Astrocyte (in vitro differentiated cells and primary cell): Measurements from ENCODE around the gene PTPRZ1. TPM values are rescaled to one million over a fixed set of nuclear protein-coding genes. Genes with fewer than 3 reads are reported as not detected.

Experiments
- DNase-seq: peaks from one replicate; pipeline ENCODE4 v3.0.0-alpha.2; 2010; ENCODE audit warnings: low read depth
- FAIRE-seq: peaks from 2 replicates; lab custom pipeline; 2011; peaks lifted over from hg19 to GRCh38; lab: Jason Lieb, UNC
- H2AFZ ChIP-seq: 2 replicates; pipeline ENCODE4 v1.6.0; 2012; ENCODE audit warnings: low read depth, low read length, inconsistent platforms
- H3K27ac ChIP-seq: 2 replicates; pipeline ENCODE4 v1.5.1; 2011; ENCODE audit warnings: low read depth, low read length, inconsistent platforms
- H3K27me3 ChIP-seq: 2 replicates; pipeline ENCODE4 v1.6.0; 2011; ENCODE audit warnings: low read length, inconsistent platforms; ENCODE audit not compliant: insufficient read depth
- H3K36me3 ChIP-seq: 2 replicates; pipeline ENCODE4 v1.5.1; 2011; ENCODE audit warnings: low read length, inconsistent platforms; ENCODE audit not compliant: insufficient read depth
- H3K4me1 ChIP-seq: 2 replicates; pipeline ENCODE4 v1.5.1; 2011; ENCODE audit warnings: low read length, inconsistent platforms; ENCODE audit not compliant: insufficient read depth
- H3K4me2 ChIP-seq: 2 replicates; pipeline ENCODE4 v1.6.0; 2012; ENCODE audit warnings: low read length, inconsistent platforms
- H3K4me3 ChIP-seq: 2 replicates; pipeline ENCODE4 v1.5.1; 2011; ENCODE audit warnings: low read depth, mild to moderate bottlenecking, low read length, inconsistent platforms; ENCODE audit not compliant: insufficient read depth
- H3K79me2 ChIP-seq: 2 replicates; pipeline ENCODE4 v1.6.0; 2012; ENCODE audit warnings: mild to moderate bottlenecking, low read length, inconsistent platforms; ENCODE audit not compliant: insufficient read depth
- H3K9ac ChIP-seq: 2 replicates; pipeline ENCODE4 v1.6.0; 2012; ENCODE audit warnings: mild to moderate bottlenecking, low read length, inconsistent platforms
- H3K9me3 ChIP-seq: 2 replicates; pipeline ENCODE4 v1.5.1; 2012; ENCODE audit warnings: low read depth, mild to moderate bottlenecking, low read length, inconsistent platforms; ENCODE audit not compliant: insufficient read depth
- H4K20me1 ChIP-seq: 2 replicates; pipeline ENCODE4 v1.6.0; 2012; ENCODE audit warnings: low read length, inconsistent platforms; ENCODE audit not compliant: insufficient read depth
- H3K27ac Mint-ChIP-seq: one replicate; pipeline ENCODE4 v1.8.0; 2021; ENCODE audit warnings: mild to moderate bottlenecking, mixed read lengths; ENCODE audit not compliant: unreplicated experiment
- H3K27me3 Mint-ChIP-seq: one replicate; pipeline ENCODE4 v1.8.0; 2021; ENCODE audit warnings: low read depth, mixed read lengths; ENCODE audit not compliant: unreplicated experiment
- H3K36me3 Mint-ChIP-seq: one replicate; pipeline ENCODE4 v1.8.0; 2021; ENCODE audit warnings: low read depth, mixed read lengths; ENCODE audit not compliant: unreplicated experiment
- H3K4me1 Mint-ChIP-seq: one replicate; pipeline ENCODE4 v1.8.0; 2021; ENCODE audit warnings: low read depth, mixed read lengths; ENCODE audit not compliant: unreplicated experiment
- H3K4me3 Mint-ChIP-seq: one replicate; pipeline ENCODE4 v1.8.0; 2021; ENCODE audit warnings: mild to moderate bottlenecking, moderate library complexity, mixed read lengths; ENCODE audit not compliant: unreplicated experiment
- H3K9me3 Mint-ChIP-seq: one replicate; pipeline ENCODE4 v1.8.0; 2021; ENCODE audit warnings: mild to moderate bottlenecking, mixed read lengths; ENCODE audit not compliant: unreplicated experiment
- CTCF ChIP-seq: IDR thresholded peaks from 2 replicates; pipeline ENCODE4 v1.5.1; 2011; ENCODE audit warnings: low read depth, mild to moderate bottlenecking, inconsistent platforms, low read length, moderate library complexity; ENCODE audit not compliant: insufficient read depth
- EZH2 ChIP-seq: IDR thresholded peaks from 2 replicates; pipeline ENCODE4 v1.6.1; 2012; ENCODE audit warnings: mild to moderate bottlenecking, low read length, inconsistent platforms; ENCODE audit not compliant: insufficient read depth
- total RNA-seq: library from RNA; stranded (reverse); gene quantifications from 2 replicates; pipeline ENCODE4 v1.2.1, GENCODE V29; 2021

Gene PTPRZ1
- total RNA-seq, 1 donor from 2014 or later = 1.6 TPM

GRCh38 chr7:121904120-121904519 lies 31.2 kb downstream of the PTPRZ1 start:
- no peak for FAIRE-seq
- H3K36me3 Mint-ChIP-seq = no peaks in the 10 kb centered on the region
- no peak for TF ChIP-seq EZH2
- TF ChIP-seq CTCF = no peak
- H3K4me3 Mint-ChIP-seq = no peak overlapping the region
- H3K4me1 ChIP-seq = no peaks in the 10 kb centered on the region
- no peaks in the 10 kb centered on the region for H3K4me1 Mint-ChIP-seq
- H3K27ac ChIP-seq = no peak overlapping the region
- no peak overlapping the region for H3K4me3 ChIP-seq
- no peaks in the 10 kb centered on the region for H3K27me3 Mint-ChIP-seq
- H3K9ac ChIP-seq = no peak overlapping the region
- H4K20me1 ChIP-seq = no peaks in the 10 kb centered on the region
- H3K4me2 ChIP-seq = no peak overlapping the region
- H3K79me2 ChIP-seq = no peaks in the 10 kb centered on the region
- no peaks in the 10 kb centered on the region for H3K36me3 ChIP-seq
- DNase-seq = no peak
- H2AFZ ChIP-seq = no peak overlapping the region
- H3K27me3 ChIP-seq = no peaks in the 10 kb centered on the region
- no peaks in the 10 kb centered on the region for H3K9me3 Mint-ChIP-seq
- no peak overlapping the region for H3K27ac Mint-ChIP-seq
- H3K9me3 ChIP-seq = no peaks in the 10 kb centered on the region

- Histone ChIP-seq H2AFZ (no peak overlapping the region), H3K36me3 (no peaks in the 10 kb centered on the region), H3K4me3 (no peak overlapping the region), H3K9ac (no peak overlapping the region), H3K27me3 (no peaks in the 10 kb centered on the region), H3K27ac (no peak overlapping the region), H3K4me1 (no peaks in the 10 kb centered on the region), H3K9me3 (no peaks in the 10 kb centered on the region), H3K79me2 (no peaks in the 10 kb centered on the region), H4K20me1 (no peaks in the 10 kb centered on the region), H3K4me2 (no peak overlapping the region)
- no peaks in the 10 kb centered on the region for H3K36me3 Mint-ChIP-seq
- no peaks in the 10 kb centered on the region for H3K9me3 Mint-ChIP-seq
- H3K27ac Mint-ChIP-seq = no peak overlapping the region
- no peak overlapping the region for H3K4me3 Mint-ChIP-seq
- no peaks in the 10 kb centered on the region for H3K27me3 Mint-ChIP-seq
- no peak for FAIRE-seq
- TF ChIP-seq EZH2 = no peak
- no peak for TF ChIP-seq CTCF
- no peaks in the 10 kb centered on the region for H3K4me1 Mint-ChIP-seq
- no peak for DNase-seq
Observed at GRCh38 chr7:121908042-121908441, 35.1 kb downstream of the PTPRZ1 start.

GRCh38 chr7:121909716-121910345 lies 36.9 kb downstream of the PTPRZ1 start:
- Histone ChIP-seq H3K9me3 (no peaks in the 10 kb centered on the region), H3K27me3 (no peaks in the 10 kb centered on the region), H3K4me3 (no peak overlapping the region), H3K4me1 (no peaks in the 10 kb centered on the region), H3K79me2 (no peaks in the 10 kb centered on the region), H2AFZ (no peak overlapping the region), H3K36me3 (no peaks in the 10 kb centered on the region), H3K27ac (no peak overlapping the region), H3K9ac (no peak overlapping the region), H3K4me2 (no peak overlapping the region), H4K20me1 (no peaks in the 10 kb centered on the region)
- no peak overlapping the region for H3K4me3 Mint-ChIP-seq
- H3K4me1 Mint-ChIP-seq = no peaks in the 10 kb centered on the region
- H3K27ac Mint-ChIP-seq = no peak overlapping the region
- DNase-seq (no peak), FAIRE-seq (no peak)
- no peaks in the 10 kb centered on the region for H3K27me3 Mint-ChIP-seq
- no peak for TF ChIP-seq EZH2
- no peak for TF ChIP-seq CTCF
- no peaks in the 10 kb centered on the region for H3K36me3 Mint-ChIP-seq
- no peaks in the 10 kb centered on the region for H3K9me3 Mint-ChIP-seq
